GM12878 (cell line): ENCODE data around the gene SERPINB10.

Experiments used
- CTCF ChIP-seq, 3 experiments: IDR thresholded peaks in 2 of 3; conservative IDR thresholded peaks in 1 of 3; 2 replicates each; pipeline ENCODE4 v1.5.1; 2011; ENCODE audit warnings: low read depth in 3 of 3, low read length in 3 of 3, mild to moderate bottlenecking in 3 of 3, control low read depth in 2 of 3, moderate library complexity in 2 of 3, inconsistent platforms in 1 of 3, mixed read lengths in 1 of 3; ENCODE audit not compliant: control insufficient read depth in 2 of 3, insufficient read depth in 1 of 3; ENCODE audit errors: extremely low read depth in 1 of 3
- EZH2 ChIP-seq: IDR thresholded peaks from 2 replicates; pipeline ENCODE4 v1.6.1; 2012; ENCODE audit warnings: low read depth, mild to moderate bottlenecking, control low read depth, inconsistent platforms, low read length, borderline replicate concordance; ENCODE audit not compliant: control insufficient read depth
- POLR2AphosphoS5 ChIP-seq: IDR thresholded peaks from 2 replicates; pipeline ENCODE4 v1.6.1; 2011; ENCODE audit warnings: mild to moderate bottlenecking, low read length, inconsistent platforms
- RFX5 ChIP-seq: IDR thresholded peaks from 2 replicates; pipeline ENCODE4 v1.6.1; 2011; ENCODE audit warnings: low read depth, low read length, improper control_type of control experiment

- TF ChIP-seq CTCF (IDR thresholded peaks at IDR 0.05 in 2 of 3, conservative IDR thresholded peaks at IDR 0.05 in 1 of 3; ENCODE audit: control insufficient read depth in 2 of 3, extremely low read depth in 1 of 3, insufficient read depth in 1 of 3, low read depth in 3 of 3, low read length in 3 of 3) (no peak), POLR2AphosphoS5 (no peak), EZH2 (no peak), RFX5 (no peak)
These were observed 35.2 kb upstream of the SERPINB10 start for GRCh38 chr18:63872586-63872985.
